Measurements from ENCODE around the gene AKAP9. TPM values are rescaled to one million over a fixed set of nuclear protein-coding genes. Genes with fewer than 3 reads are reported as not detected.
"Not testable (repeated sequence)": the region's sequence is repeated elsewhere in the genome, so short reads cannot be mapped to it uniquely, and the experiment has no call there.

AKAP9 gene
- total RNA-seq, 2 experiments from 2014 or later, result 32.4 to 41.7 TPM

DNA sequence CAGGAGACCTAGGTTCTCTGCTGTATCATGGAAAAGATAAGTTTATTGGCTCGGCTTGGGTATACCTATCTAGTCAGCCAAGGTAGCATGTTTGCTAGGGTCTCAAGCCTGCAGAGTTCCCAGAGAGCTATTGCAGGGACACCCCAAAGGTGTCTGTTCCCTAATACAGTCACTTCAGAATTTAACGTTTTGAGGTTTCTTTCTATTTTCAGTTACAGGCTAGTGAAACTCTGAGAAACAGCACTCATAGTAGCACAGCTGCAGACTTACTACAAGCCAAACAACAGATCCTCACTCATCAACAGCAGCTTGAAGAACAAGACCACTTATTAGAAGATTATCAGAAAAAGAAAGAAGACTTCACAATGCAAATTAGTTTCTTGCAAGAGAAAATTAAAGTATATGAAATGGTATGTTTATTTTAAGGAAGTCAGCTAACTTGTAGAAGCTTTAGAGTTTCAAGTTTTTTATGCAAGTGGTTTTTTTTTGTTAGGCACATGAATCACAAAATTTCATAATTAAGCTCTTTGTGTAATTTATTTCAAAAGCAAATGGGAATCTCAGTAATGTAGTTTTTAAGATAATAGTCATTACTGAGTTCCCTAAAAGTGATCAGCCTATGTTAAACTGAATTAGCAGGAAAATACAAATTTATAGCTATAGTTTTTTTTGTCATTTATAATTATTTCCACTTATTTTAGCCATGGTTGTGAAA lies 54.9 kb downstream of the AKAP9 start:
- CTCF ChIA-PET, result no interaction called here
- Mint-ChIP-seq H3K4me3 (no peak overlapping the region), H3K36me3 (ENCODE audit: low read depth) (peaks cover 37% of the 10 kb centered on the region), H3K9me3 (no peaks in the 10 kb centered on the region), H3K4me1 (peaks cover 9% of the 10 kb centered on the region), H3K27ac (no peak overlapping the region), H3K27me3 (no peaks in the 10 kb centered on the region)
- DNase-seq, result no peak
- POLR2A ChIA-PET, result no interaction called here

DNA sequence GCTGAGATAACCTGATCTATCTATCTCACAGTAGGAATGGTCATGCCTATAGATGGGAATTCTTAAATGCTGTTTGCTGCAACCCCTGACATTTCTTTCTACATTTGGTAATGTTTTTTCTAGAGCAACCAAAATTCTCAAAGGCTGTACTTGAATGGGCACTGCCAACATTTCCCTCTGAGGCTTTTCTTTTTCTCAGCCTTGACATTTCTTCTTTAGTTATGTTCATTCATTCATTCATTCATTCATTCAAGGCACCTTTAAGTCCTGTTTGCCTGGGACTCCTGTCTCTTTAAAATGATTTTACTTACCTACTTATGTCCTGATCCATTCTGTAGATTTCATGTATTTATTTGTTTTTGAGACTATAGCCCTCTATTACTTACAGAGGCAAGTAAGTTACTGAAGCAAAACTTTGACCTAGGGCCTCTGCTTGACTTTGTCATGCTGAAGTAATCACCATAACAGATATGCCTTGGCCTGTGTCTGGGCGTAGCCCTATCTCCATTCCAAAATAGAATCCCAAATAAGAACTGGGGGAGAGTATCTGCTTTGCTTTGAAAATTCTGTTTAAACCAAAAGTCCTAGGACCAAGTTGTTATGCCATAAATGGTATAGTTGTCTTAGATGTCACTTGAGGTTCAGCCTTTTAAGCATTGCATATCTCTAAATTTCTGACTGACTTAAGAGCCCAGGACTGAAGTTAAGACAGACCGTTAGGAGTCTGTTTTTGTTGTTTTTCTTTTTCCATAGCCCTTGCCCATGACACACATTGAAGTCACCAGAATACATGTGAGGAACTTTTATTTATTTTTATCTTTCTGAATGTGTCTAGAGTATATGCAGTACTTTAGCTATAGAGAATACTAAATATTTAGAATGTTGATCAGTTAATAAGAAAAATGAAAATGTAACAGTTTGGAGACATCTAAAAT lies 59.2 kb downstream of the AKAP9 start:
- H3K27me3 Mint-ChIP-seq, result no peaks in the 10 kb centered on the region
- ChIA-PET CTCF (no interaction called here), POLR2A (no interaction called here)
- no peak for DNase-seq
- peaks cover 37% of the 10 kb centered on the region for H3K36me3 Mint-ChIP-seq (ENCODE audit: low read depth)
- no peaks in the 10 kb centered on the region for H3K4me1 Mint-ChIP-seq
- peaks cover 2% of the 10 kb centered on the region for H3K9me3 Mint-ChIP-seq
- H3K27ac Mint-ChIP-seq, result no peak overlapping the region
- H3K4me3 Mint-ChIP-seq, result no peak overlapping the region

DNA sequence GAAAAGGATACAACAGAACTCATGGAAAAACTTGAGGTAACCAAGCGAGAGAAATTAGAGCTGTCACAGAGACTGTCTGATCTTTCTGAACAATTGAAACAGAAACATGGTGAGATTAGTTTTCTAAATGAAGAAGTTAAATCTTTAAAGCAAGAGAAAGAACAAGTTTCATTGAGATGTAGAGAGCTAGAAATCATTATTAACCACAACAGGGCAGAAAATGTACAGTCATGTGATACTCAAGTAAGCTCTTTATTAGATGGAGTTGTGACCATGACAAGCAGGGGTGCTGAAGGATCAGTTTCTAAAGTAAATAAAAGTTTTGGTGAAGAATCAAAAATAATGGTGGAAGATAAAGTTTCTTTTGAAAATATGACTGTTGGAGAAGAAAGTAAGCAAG lies 62.1 kb downstream of the AKAP9 start:
- POLR2A ChIA-PET, result no interaction called here
- no peak overlapping the region for H3K4me3 Mint-ChIP-seq

DNA sequence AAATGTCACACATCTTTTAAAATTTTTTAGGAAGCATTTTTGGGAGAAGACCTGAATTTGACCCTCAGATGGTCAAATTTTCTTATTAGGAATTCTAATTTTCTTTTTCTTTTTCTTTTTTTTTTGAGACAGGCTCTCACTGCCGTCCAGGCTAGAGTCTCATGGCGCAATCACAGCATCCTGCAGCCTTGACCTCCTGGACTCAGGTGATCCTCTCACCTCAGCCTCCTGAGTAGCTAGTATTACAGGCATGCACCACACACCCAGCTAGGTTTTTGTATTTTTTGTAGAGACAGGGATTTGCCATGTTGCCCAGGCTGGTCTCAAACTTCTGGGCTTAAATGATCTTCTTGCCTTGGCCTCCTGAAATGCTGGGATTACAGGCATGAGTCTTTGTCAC lies 65.4 kb downstream of the AKAP9 start:
- no peak overlapping the region for H3K27ac Mint-ChIP-seq
- H3K4me3 Mint-ChIP-seq, result no peak overlapping the region
- no peak for DNase-seq
- CTCF ChIA-PET, result no interaction called here
- H3K4me1 Mint-ChIP-seq, result no peaks in the 10 kb centered on the region
- peaks cover 42% of the 10 kb centered on the region for H3K36me3 Mint-ChIP-seq (ENCODE audit: low read depth)
- POLR2A ChIA-PET, result no interaction called here
- H3K9me3 Mint-ChIP-seq, result peaks cover 10% of the 10 kb centered on the region
- no peaks in the 10 kb centered on the region for H3K27me3 Mint-ChIP-seq

More for the DNA sequence above, 62.1 kb downstream of the AKAP9 start:
- Mint-ChIP-seq H3K9me3 (peaks cover 5% of the 10 kb centered on the region), H3K4me1 (no peaks in the 10 kb centered on the region), H3K27ac (no peak overlapping the region), H3K36me3 (ENCODE audit: low read depth) (peaks cover 38% of the 10 kb centered on the region), H3K27me3 (no peaks in the 10 kb centered on the region)
- CTCF ChIA-PET, result no interaction called here
- DNase-seq, result no peak

DNA sequence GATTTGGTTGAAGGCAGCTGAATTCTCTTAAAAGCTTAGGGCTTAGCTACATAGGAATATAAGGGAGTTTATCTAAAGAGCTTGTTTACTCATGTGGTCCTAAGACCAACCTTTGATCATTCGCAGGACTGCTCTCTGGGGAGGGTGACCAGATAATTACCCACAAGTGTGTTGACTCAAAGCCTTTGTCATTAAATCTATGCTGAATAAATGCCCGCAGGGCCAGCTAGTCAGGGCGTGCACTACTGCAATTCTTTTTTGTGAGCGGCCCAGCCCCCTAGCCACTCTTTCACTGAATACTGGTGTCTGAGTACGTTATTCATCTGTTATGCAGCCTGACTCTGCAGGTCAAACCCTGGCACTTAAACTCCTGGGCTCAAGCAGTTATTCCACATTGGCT lies 69.6 kb downstream of the AKAP9 start:
- no peaks in the 10 kb centered on the region for H3K4me1 Mint-ChIP-seq
- H3K27me3 Mint-ChIP-seq, result no peaks in the 10 kb centered on the region
- ChIA-PET POLR2A (no interaction called here), CTCF (no interaction called here)
- H3K9me3 Mint-ChIP-seq, result peaks cover 6% of the 10 kb centered on the region
- H3K36me3 Mint-ChIP-seq (ENCODE audit: low read depth), result peaks cover 57% of the 10 kb centered on the region
- no peak overlapping the region for H3K4me3 Mint-ChIP-seq
- no peak overlapping the region for H3K27ac Mint-ChIP-seq
- no peak for DNase-seq

DNA sequence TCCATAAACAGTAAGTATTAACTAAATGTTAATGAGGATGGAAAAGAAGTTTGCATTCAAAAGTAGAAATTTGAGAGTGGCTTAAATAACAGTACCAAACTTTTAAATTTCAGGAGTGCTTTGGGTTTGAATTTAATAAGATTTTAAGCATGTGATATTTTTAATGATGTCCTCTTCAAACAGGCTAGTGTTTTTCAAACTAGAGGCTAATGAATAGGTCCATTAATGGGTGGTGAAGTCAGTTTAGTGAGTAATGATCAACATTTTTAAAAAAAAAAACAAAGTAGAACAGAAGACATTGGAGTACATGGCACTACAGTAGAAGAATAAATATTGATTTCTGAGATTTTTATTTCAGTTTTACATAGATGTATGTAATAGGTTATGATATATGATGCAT lies 72.9 kb downstream of the AKAP9 start:
- ChIA-PET CTCF (no interaction called here), POLR2A (no interaction called here)
- H3K36me3 Mint-ChIP-seq (ENCODE audit: low read depth), result peaks cover 43% of the 10 kb centered on the region
- no peak overlapping the region for H3K27ac Mint-ChIP-seq
- no peaks in the 10 kb centered on the region for H3K4me1 Mint-ChIP-seq
- DNase-seq, result no peak
- no peak overlapping the region for H3K4me3 Mint-ChIP-seq
- peaks cover 5% of the 10 kb centered on the region for H3K9me3 Mint-ChIP-seq
- H3K27me3 Mint-ChIP-seq, result no peaks in the 10 kb centered on the region

DNA sequence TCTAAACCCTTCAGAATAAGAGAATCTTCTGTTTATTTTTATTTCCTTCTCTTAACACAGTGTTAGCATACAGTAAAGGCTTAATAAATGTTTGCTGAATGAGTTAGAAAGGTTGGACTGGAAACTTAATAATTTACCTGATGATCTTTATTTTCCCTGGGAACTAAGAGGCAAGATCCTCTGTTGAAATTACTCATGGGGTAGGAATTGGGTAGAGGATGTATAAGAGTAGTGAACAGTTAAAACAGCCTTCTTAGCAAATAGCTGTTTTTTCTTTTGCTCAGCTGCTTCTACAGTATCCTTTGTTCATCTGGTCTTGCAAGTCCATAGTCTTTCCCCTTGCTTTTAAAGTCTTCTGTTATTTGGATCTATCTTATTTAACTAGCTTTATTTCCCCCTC lies 80.0 kb downstream of the AKAP9 start:
- Mint-ChIP-seq H3K9me3 (no peaks in the 10 kb centered on the region), H3K36me3 (ENCODE audit: low read depth) (peaks cover 22% of the 10 kb centered on the region), H3K4me3 (no peak overlapping the region), H3K27ac (no peak overlapping the region), H3K27me3 (no peaks in the 10 kb centered on the region), H3K4me1 (no peaks in the 10 kb centered on the region)
- no peak for DNase-seq
- CTCF ChIA-PET, result no interaction called here
- POLR2A ChIA-PET, result no interaction called here

DNA sequence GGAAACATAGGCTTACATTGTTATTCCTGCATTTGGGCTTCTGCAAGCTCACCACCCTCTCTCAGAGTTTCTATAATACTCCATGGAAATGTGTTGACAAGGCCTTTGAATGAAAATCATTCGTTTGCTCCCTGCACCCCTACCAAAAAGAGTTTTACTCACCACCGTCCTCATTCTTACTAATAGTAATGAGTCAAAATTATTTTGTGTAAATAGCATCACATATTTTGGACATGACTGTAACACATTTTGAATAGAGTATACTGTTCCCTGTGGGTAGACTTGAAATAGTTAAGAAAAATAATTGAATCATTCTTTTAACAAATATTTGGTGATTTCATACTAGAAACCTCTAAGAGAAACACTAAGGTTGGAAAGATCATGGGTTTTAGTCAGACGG lies 84.6 kb downstream of the AKAP9 start:
- ChIA-PET CTCF (no interaction called here), POLR2A (no interaction called here)
- Mint-ChIP-seq H3K36me3 (ENCODE audit: low read depth) (peaks cover 43% of the 10 kb centered on the region), H3K4me3 (no peak overlapping the region), H3K27me3 (no peaks in the 10 kb centered on the region), H3K9me3 (no peaks in the 10 kb centered on the region), H3K27ac (no peak overlapping the region), H3K4me1 (no peaks in the 10 kb centered on the region)
- no peak for DNase-seq

DNA sequence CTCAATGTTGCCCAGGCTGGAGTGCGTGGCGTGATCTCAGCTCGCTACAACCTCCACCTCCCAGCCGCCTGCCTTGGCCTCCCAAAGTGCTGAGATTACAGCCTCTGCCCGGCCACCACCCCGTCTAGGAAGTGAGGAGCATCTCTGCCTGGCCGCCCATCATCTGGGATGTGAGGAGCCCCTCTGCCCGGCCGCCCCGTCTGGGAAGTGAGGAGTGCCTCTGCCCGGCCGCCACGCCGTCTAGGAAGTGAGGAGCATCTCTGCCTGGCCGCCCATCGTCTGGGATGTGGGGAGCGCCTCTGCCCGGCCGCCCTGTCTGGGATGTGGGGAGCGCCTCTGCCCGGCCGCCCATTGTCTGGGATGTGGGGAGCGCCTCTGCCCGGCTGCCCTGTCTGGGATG lies 86.0 kb downstream of the AKAP9 start:
- POLR2A ChIA-PET, H3K4me3 Mint-ChIP-seq, H3K27me3 Mint-ChIP-seq, H3K4me1 Mint-ChIP-seq, H3K9me3 Mint-ChIP-seq, CTCF ChIA-PET, H3K27ac Mint-ChIP-seq, DNase-seq: not testable (repeated sequence)
- H3K36me3 Mint-ChIP-seq (ENCODE audit: low read depth), result peaks cover 50% of the 10 kb centered on the region

DNA sequence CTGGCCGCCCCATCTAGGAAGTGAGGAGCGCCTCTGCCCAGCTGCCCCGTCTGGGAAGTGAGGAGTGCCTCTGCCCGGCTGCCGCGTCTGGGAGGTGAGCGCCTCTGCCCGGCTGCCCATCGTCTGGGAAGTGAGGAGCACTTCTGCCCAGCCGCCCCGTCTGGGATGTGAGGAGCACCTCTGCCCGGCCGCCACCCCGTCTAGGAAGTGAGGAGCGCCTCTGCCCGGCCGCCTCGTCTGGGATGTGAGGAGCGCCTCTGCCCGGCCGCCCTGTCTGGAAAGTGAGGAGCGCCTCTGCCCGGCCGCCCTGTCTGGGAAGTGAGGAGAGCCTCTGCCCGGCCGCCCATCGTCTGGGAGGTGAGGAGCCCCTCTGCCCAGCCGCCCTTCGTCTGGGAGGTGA lies 86.5 kb downstream of the AKAP9 start:
- H3K4me3 Mint-ChIP-seq, H3K4me1 Mint-ChIP-seq, H3K27me3 Mint-ChIP-seq, DNase-seq, POLR2A ChIA-PET, H3K9me3 Mint-ChIP-seq, H3K27ac Mint-ChIP-seq: not testable (repeated sequence)
- H3K36me3 Mint-ChIP-seq (ENCODE audit: low read depth), result peaks cover 48% of the 10 kb centered on the region
- CTCF ChIA-PET, result interaction anchor here (0.7 kb wide), 1 partner anchor 749 kb away, joined by 3 read pairs; no protein-coding TSS in a partner anchor

DNA sequence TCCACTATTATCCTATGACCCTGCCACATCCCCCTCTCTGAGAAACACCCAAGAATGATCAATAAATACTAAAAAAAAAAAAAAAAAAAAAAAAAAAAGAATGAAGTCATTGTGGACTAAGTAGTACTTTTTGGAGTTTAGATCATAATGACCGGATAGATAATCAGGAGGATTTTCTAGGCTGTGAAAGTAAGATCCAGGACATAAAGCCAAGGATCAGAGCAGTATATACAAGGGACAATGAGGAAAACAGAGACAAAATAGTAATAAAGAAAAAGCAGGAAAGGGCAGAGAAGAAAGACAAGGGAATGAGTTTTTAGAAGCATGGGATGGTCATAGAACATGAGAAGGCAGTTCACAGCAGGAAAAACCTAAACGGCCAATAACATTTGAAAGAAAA lies 87.6 kb downstream of the AKAP9 start:
- Mint-ChIP-seq H3K4me1 (no peaks in the 10 kb centered on the region), H3K9me3 (no peaks in the 10 kb centered on the region), H3K27ac (no peak overlapping the region), H3K27me3 (no peaks in the 10 kb centered on the region), H3K4me3 (no peak overlapping the region), H3K36me3 (ENCODE audit: low read depth) (peaks cover 45% of the 10 kb centered on the region)
- ChIA-PET POLR2A (no interaction called here), CTCF (no interaction called here)
- DNase-seq, result no peak

DNA sequence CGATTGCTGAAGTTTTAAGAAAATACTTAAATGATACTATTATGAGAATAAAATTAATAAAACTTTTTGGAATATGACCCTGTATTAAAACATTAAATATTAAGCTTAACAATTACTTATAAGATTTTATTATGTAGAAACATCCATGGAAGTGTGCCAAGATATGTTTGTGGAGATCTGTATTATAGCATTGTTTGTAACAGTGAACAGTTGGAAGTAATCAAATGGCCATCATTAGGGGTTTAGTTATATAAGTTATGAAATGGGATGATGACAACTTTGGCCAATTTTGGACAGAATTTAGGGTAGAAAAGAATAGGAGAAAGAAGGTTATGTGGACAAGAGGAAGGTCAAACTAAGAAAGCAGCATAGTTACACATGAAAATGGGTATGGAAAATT lies 88.0 kb downstream of the AKAP9 start:
- H3K27ac Mint-ChIP-seq, result no peak overlapping the region
- H3K9me3 Mint-ChIP-seq, result no peaks in the 10 kb centered on the region
- ChIA-PET CTCF (no interaction called here), POLR2A (no interaction called here)
- DNase-seq, result no peak
- H3K27me3 Mint-ChIP-seq, result no peaks in the 10 kb centered on the region
- H3K4me3 Mint-ChIP-seq, result no peak overlapping the region
- no peaks in the 10 kb centered on the region for H3K4me1 Mint-ChIP-seq
- peaks cover 41% of the 10 kb centered on the region for H3K36me3 Mint-ChIP-seq (ENCODE audit: low read depth)

DNA sequence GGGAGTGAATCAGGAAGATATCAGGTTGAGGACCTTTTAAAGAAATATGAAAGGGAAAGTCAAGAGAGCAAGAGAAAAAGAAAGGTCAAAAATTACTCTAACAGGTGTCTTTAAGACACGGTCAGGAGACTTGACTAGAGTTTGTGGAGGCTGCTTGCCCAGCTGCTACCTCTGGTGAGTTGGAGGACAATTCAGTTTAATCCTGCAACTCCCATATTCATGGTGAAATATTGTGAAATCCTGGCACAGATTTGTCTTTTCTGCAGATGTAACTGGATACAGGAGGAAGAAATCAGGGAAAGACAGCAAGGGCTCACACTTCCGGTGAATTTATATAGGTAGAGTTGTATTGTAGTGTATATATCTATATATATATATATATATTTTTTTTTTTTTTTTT lies 93.5 kb downstream of the AKAP9 start:
- no peak overlapping the region for H3K4me3 Mint-ChIP-seq
- no peaks in the 10 kb centered on the region for H3K9me3 Mint-ChIP-seq
- ChIA-PET POLR2A (no interaction called here), CTCF (no interaction called here)
- H3K36me3 Mint-ChIP-seq (ENCODE audit: low read depth), result peaks cover 33% of the 10 kb centered on the region
- H3K27ac Mint-ChIP-seq, result no peak overlapping the region
- no peaks in the 10 kb centered on the region for H3K27me3 Mint-ChIP-seq
- H3K4me1 Mint-ChIP-seq, result no peaks in the 10 kb centered on the region
- no peak for DNase-seq

DNA sequence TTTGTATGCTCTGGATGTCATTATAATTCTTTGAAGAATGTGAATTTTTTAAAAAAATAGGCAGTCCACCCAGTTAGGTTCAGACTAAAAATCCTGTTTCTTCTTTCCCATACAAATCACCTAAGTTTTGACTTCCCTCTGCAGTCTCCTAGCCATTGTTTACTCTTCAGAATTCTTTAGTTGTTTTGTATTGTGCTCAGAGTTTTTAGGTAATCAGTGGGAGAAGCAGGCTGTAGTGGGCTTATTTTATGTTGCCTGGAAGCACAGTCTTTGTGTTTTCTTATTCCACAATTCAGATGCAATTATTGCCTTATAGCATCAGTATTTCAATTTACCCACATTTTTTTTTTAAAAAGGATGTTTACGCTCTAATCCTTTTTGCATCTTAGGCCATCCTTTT lies 94.9 kb downstream of the AKAP9 start:
- ChIA-PET POLR2A (no interaction called here), CTCF (no interaction called here)
- H3K4me1 Mint-ChIP-seq, result no peaks in the 10 kb centered on the region
- no peak overlapping the region for H3K4me3 Mint-ChIP-seq
- peaks cover 31% of the 10 kb centered on the region for H3K36me3 Mint-ChIP-seq (ENCODE audit: low read depth)
- no peak for DNase-seq
- no peaks in the 10 kb centered on the region for H3K27me3 Mint-ChIP-seq
- H3K27ac Mint-ChIP-seq, result no peak overlapping the region
- H3K9me3 Mint-ChIP-seq, result no peaks in the 10 kb centered on the region
